HuH-7.5 (cell line): ENCODE results near the gene PDIK1L.

Experiments
- DNase-seq: peaks from one replicate; pipeline ENCODE4 v3.0.0; 2011; ENCODE audit warnings: low spot score

PDIK1L gene

DNA sequence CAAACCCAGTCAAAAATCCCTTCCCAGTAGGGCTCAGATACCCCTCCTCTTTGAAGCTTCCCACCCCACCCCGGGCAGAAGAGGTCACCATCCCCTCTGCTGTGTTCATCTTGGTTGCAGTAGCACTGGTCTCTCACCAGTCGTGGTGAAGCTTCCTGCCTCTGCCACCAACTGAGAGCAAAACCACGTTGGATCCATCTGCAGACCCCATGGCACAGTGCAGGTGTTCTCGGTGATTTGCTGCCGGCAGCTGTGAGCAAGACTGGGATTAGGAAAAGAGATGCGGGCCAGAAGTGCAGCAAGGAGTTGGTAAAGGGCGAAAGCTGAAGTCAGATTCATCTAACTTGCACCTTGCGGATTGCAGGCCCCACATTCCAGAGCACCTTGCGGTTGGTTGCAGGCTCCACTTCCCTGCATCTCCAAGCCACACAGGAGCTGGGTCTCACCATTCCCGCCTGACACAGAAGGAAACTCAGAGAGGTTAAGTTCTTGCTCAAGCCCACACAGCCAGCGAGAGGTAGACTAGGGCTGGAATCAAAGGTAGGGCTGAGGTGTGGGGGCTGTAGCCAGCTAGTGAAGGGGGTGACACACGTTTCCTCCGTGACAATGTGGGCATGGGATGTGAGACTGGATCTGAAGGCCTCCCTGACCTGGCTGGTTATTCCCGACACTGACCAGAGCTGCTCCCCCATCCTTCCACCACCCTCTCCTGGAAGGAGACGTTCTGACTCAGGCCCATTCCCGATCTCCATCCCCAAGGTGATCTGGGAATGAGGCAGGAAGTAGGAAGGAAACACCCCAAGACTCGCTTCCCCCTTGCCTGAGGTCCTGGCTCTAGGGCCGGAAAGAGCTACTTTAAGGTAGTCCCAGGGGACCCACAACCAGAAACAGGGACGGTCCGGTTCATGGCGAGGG is 44.0 kb downstream of the PDIK1L start:
- no peak for DNase-seq

DNA sequence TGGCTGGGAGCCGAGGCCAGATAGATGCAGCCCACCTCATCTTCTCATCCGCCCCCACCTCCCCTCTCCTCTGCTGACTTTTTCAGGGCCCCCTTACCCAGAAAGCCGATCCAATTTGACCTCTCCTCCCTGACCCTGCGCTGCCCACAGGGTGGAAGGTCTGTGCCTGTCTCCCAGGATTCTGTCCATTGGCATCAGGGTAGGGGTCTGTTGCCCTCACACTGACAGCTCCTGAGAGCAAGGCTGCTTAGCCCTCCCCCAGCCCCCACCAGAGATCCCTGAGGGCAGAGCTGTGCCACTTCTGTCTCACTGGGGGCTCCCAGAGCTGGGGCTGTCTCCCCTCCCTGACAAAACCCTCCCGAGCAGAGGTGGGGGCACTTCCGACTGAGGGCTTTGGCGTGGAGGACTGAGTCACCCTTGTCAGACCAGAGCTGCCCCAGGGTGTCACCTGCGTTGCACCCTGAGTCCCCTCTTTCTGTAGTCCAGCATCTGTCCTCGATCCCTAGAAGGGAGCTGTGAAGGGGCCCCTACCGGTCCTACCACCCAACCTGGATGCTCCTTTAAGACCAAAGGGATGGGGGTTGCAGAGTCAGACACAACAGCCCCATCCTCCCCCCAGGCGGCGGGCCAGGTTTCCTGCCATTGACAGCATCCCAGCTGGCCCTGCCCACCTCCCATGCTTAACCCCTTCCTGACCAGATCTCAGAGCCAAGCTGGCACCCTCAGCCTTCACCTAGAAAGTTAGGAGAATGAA is 44.8 kb downstream of the PDIK1L start:
- DNase-seq: no peak

DNA sequence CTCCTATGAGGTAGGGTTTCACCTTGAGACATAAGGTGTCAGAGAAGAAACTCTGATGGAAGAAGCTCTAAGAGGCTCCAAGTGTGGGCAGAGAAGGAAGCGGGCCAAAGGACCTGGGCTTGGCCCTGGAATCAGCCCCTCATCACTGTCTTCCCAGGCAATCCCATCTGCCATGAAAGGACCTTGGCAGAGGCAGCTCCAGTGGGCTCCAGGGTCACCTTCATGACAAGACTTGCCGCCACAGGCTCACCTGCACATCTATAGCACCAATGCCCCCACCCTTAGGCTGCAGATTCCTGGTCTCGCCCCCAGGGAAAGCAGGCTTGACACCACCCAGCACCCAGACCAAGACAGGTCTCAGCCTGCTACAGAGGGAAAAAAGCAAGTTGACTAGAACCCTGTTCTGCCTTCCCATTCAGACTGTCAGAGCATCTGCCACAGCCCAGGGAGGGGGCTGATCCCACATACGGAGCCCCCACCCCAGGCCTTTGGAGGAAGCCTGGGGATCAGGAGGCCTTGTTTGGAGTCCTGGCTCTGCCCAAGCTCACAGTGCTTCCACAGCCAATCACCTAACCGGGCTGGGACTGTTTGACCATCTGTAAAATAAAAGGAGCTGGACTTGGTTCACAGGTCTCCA is 46.8 kb downstream of the PDIK1L start:
- no peak for DNase-seq

- DNase-seq: no peak
Measured at GRCh38 chr1:26158908-26159742, 47.5 kb downstream of the PDIK1L start, which contains the start of gene FAM110D. Gene FAM110D (plus strand): TSS chr1:26159079. CDS start chr1:26161292, 2,213 bp downstream.

GRCh38 chr1:26159743-26160039 is 48.1 kb downstream of the PDIK1L start:
- no peak for DNase-seq

GRCh38 chr1:26160527-26161414 is 49.1 kb downstream of the PDIK1L start:
- no peak for DNase-seq

- DNase-seq: peak; percentile 65
Measured at GRCh38 chr1:26161415-26162219, 50.0 kb downstream of the PDIK1L start.

- DNase-seq: no peak
Measured at GRCh38 chr1:26162220-26162709, 50.6 kb downstream of the PDIK1L start.

DNA sequence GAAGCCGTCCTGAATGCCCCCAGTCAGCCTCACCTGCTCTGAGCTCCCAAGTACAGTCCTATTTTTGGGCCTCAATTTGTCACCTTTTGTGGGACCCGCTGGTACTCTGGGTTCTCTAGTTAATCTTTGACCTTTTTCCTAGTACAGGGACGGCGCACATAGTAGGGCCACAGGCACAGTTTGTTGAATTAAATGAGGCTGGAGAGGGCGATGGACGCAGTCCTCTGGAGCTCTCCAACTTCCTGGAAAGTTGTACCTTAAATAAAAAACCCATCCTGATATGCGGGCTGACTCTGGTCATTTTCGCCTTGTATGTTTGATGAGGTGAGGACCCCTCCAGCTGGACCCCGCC is 52.0 kb downstream of the PDIK1L start:
- DNase-seq: no peak

DNA sequence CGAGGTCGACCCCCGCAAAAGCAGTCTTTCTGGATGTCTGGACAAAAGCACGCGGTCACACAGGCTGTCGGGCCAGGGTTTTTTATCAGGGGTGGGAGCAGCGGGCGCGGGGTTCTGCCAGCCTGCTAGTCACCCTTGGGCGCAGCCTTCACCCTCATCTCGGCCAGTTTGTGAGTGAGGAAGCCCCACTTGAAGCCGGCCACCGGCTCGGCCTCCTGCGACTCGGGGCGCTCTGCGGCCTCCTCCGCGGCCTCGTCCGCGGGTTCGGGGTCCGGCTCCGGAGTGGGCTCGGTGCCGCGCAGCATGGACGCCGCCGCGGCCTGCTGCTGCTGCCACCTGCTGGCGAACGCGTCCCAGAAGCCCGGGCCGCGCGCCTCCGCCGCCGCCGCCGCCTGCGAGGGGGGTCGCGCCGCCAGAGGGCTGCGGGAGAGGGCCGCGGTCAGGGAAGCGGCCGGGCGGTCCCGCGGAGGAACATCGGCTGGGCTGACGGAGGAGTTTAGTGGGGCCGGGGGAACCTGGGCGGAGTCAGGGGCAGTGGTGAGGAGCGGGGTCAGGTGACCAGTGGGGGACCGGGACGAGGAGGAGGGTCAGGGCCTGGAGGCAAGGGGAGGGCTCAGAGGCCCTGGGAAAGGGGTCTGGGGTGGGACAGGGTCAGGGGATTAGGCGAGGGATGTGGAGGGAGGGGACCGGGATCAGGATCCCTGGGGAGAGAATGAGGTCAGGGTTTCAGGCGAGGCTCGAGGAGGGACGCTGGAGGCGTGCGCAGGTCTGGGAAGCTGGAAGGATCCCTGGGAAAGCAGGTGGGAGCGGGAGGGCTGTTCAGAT is 52.6 kb downstream of the PDIK1L start:
- DNase-seq: peak; percentile 75

DNA sequence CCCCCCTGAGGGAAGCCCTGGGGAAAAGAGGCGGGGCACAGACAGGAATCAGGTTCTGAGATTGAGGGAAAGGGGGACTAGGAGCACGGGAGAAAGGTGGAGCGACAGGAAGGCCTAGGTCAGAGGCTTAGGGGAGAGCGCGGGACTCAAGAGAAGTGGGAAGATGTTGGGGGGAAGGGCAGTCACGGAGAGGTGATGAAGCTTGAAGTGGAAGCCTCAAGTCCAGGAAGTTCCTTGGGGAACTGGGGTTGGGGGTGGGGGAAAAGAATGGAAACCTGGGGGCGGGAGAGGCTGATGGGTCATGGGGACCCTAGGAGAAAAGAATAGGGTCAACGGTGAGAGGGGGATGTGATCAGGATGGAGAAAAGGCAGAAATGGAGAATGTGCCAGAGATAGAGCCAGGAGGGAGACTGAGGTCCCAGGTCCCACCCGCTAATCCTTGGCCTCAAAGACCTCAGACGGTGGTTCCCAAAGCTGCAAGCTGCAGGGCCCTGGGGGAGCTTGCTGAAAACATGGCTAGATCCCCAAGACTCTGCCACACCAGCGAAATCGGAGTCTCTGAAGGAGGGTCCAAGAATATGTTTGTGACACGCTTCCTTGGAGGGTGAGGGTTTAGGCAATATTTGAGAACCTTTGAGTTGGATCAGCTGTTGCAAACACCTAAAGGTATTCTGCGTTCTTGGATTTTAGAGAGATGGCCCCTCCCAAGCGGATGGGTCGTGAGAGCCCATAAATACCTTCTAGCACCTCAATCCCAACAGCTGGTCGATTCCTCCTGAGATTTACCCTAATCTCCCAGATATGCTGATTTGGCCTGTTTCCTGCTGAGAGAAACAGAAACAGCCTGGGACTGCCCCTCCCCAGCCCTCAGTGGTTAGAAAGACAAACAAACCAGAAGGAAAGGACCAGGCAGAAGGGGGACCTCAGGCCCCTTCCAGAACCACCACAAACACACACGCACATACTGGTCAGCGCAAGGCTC is 53.5 kb downstream of the PDIK1L start:
- no peak for DNase-seq

DNA sequence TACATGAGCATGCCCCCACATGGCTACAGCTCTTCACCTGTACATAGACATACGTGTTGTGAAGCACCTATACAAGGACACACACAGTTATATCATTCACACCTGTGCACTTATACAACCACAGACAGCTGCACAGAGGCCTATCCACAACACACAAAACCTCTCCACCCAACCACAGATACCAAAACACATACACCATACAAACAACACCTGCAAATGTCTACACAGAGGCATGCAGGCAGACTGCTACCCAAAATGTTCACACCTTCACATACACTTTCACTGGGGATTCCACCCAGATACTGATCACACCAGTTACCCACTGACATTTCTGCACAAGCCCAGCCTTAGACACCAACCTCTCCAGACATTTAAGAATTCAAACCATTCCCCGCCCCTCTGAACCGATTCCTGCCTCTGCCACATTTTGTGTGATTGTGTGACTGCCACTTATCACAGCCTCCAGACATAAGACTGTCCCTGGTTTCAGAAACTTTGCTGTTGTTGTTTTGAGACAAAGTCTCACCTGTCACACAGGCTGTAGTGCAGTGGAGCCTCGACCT is 55.2 kb downstream of the PDIK1L start:
- no peak for DNase-seq

GRCh38 chr1:26168410-26169197 is 57.0 kb downstream of the PDIK1L start, which contains the start of gene C1orf232:
Gene C1orf232 (minus strand): TSS chr1:26168963. CDS start chr1:26168499, 464 bp downstream.
- no peak for DNase-seq

- DNase-seq: no peak
Measured at GRCh38 chr1:26169198-26169554, 57.6 kb downstream of the PDIK1L start.

DNA sequence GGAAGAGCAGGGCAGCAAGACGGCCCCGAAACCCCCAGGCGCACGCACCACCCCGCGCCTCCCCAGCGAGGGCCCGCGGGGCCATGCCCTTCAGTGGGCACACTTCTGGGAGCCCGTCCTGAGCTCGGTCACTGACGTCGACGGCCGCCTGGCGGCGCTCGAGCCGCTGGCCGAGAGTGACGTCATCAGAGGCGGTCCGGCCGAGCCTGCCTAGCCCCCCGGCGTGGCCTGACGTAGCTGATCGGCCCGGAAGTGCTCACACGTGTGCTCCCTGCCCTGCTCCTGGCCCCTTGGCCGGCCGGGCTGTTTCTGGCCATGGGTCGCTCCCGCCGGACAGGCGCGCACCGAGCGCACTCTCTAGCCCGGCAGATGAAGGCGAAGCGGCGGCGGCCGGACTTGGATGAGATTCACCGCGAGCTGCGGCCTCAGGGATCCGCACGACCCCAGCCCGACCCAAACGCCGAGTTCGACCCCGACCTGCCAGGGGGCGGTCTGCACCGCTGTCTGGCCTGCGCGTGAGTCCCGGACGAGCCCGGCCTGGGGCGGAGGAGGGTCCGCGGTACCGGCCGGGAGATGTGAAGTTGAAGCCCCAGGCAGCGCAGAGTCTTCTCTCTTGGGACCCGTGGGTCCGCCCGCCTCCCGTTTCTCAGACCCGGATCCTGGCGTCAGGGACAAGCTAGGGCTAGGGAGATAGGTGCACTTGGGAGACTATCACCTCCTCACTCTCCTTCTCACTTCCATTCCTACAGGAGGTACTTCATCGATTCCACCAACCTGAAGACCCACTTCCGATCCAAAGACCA is 58.2 kb downstream of the PDIK1L start, which contains the start of gene ZNF593:
Gene ZNF593, plus strand, starts transcription at position 240 of the 803 bp plus-strand sequence. Its CDS starts 76 bp downstream, at position 316.
- DNase-seq: peak; percentile 98

DNA sequence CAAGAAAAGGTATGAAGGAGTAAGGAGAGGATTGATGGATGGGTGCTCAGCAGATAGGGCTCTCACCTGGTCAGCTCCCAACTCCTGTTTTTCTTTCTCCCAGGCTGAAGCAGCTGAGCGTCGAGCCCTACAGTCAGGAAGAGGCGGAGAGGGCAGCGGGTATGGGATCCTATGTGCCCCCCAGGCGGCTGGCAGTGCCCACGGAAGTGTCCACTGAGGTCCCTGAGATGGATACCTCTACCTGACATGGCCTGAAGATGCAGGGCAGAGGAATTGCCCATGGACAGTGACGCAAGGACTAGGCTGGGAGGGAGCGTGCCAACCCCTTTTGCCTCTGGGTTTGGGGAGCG is 58.8 kb downstream of the PDIK1L start:
- no peak for DNase-seq
